WTC11 (cell line): ENCODE data around the gene METTL23. TPM values are rescaled to one million over a fixed set of nuclear protein-coding genes. Genes with fewer than 3 reads are reported as not detected.

ENCODE experiments used
- ATAC-seq: fragments of 200-7000 bp; cut with Tn5 transposase; 2 replicates; pipeline ENCODE4 v1.10.0; 2021; ENCODE audit warnings: mild to moderate bottlenecking, moderate library complexity
- CTCF ChIA-PET: fragments of 300-600 bp; sonication (Branson Sonifier 250); formaldehyde crosslinking; loops from one replicate; lab custom pipeline; 2021; ENCODE audit warnings: antibody characterized with exemption; lab: Charles Lee
- POLR2A ChIA-PET: fragments of 350-600 bp; sonication (Branson Sonifier 250); formaldehyde crosslinking; loops from one replicate; lab custom pipeline; 2021; ENCODE audit warnings: antibody characterized with exemption; lab: Charles Lee
- DNase-seq: peaks from one replicate; pipeline ENCODE4 v3.0.0; 2021; ENCODE audit warnings: low spot score
- H3K27ac Mint-ChIP-seq: 2 replicates; pipeline ENCODE4 v1.8.0; 2021; ENCODE audit warnings: mixed read lengths
- H3K27me3 Mint-ChIP-seq: 2 replicates; pipeline ENCODE4 v1.8.0; 2021; ENCODE audit warnings: low read depth, mild to moderate bottlenecking, moderate library complexity, mixed read lengths
- H3K36me3 Mint-ChIP-seq: 2 replicates; pipeline ENCODE4 v1.8.0; 2021; ENCODE audit warnings: mixed read lengths
- H3K4me1 Mint-ChIP-seq: 2 replicates; pipeline ENCODE4 v1.8.0; 2022; ENCODE audit warnings: mixed read lengths
- H3K4me3 Mint-ChIP-seq: 2 replicates; pipeline ENCODE4 v1.8.0; 2021; ENCODE audit warnings: mild to moderate bottlenecking, moderate library complexity, mixed read lengths
- H3K9me3 Mint-ChIP-seq: 2 replicates; pipeline ENCODE4 v1.8.0; 2021; ENCODE audit warnings: mixed read lengths
- E2F1 ChIP-seq: sonication (generic); formaldehyde crosslinking; IDR thresholded peaks from 2 replicates; pipeline ENCODE4 v1.8.0; 2022; ENCODE audit warnings: mild to moderate bottlenecking, missing genetic modification reagents
- GABPB1 ChIP-seq: sonication (generic); formaldehyde crosslinking; IDR thresholded peaks from 2 replicates; pipeline ENCODE4 v1.8.1; 2023; ENCODE audit warnings: mild to moderate bottlenecking, missing genetic modification reagents
- JUN ChIP-seq: sonication (generic); formaldehyde crosslinking; IDR thresholded peaks from 2 replicates; pipeline ENCODE4 v1.8.0; 2023; ENCODE audit warnings: mild to moderate bottlenecking, missing genetic modification reagents
- PRDM15 ChIP-seq: sonication (generic); formaldehyde crosslinking; IDR thresholded peaks from 2 replicates; pipeline ENCODE4 v1.8.0; 2022; ENCODE audit warnings: missing genetic modification reagents
- SMAD3 ChIP-seq: sonication (generic); formaldehyde crosslinking; IDR thresholded peaks from 2 replicates; pipeline ENCODE4 v1.8.0; 2022; ENCODE audit warnings: missing genetic modification reagents, mild to moderate bottlenecking, borderline replicate concordance
- TP53 ChIP-seq: sonication (generic); formaldehyde crosslinking; IDR thresholded peaks from 2 replicates; pipeline ENCODE4 v1.8.1; 2023; ENCODE audit warnings: mild to moderate bottlenecking, missing genetic modification reagents
- ZBTB43 ChIP-seq: sonication (generic); formaldehyde crosslinking; IDR thresholded peaks from 2 replicates; pipeline ENCODE4 v1.8.1; 2023; ENCODE audit warnings: mild to moderate bottlenecking, missing genetic modification reagents
- ZNF138 ChIP-seq: sonication (generic); formaldehyde crosslinking; conservative IDR thresholded peaks from 2 replicates; pipeline ENCODE4 v1.8.1; 2022; ENCODE audit warnings: mild to moderate bottlenecking, moderate library complexity, missing genetic modification reagents
- ZNF512 ChIP-seq: sonication (generic); formaldehyde crosslinking; IDR thresholded peaks from 2 replicates; pipeline ENCODE4 v1.8.1; 2022; ENCODE audit warnings: missing genetic modification reagents, borderline replicate concordance
- total RNA-seq: library from RNA; stranded (reverse); gene quantifications from 3 replicates; pipeline ENCODE4 v1.2.3, GENCODE V29; 2021
- TF ChIP-seq, protein P1 (sequence below): sonication (generic); formaldehyde crosslinking; IDR thresholded peaks from 2 replicates; pipeline ENCODE4 v1.8.0; 2022; ENCODE audit warnings: mild to moderate bottlenecking, missing genetic modification reagents
- TF ChIP-seq, protein P2 (sequence below): sonication (generic); formaldehyde crosslinking; IDR thresholded peaks from 2 replicates; pipeline ENCODE4 v1.8.1; 2023; ENCODE audit warnings: mild to moderate bottlenecking, missing genetic modification reagents, moderate library complexity
- TF ChIP-seq, protein P3 (sequence below): sonication (generic); formaldehyde crosslinking; IDR thresholded peaks from 2 replicates; pipeline ENCODE4 v1.8.0; 2023; ENCODE audit warnings: mild to moderate bottlenecking, missing genetic modification reagents

Gene METTL23
- total RNA-seq, 1 experiment from 2014 or later = 48.5 TPM

GRCh38 chr17:76706817-76707216, 19.8 kb upstream of the METTL23 start:
- peaks cover 37% of the 10 kb centered on the region for H3K4me1 Mint-ChIP-seq
- peaks cover 3% of the 10 kb centered on the region; the same call in 1 of the 2 replicates for H3K36me3 Mint-ChIP-seq
- H3K9me3 Mint-ChIP-seq = no peaks in the 10 kb centered on the region
- ChIA-PET CTCF (interaction anchor here (4.2 kb wide), 1 partner anchor 25 kb away, joined by 52 read pairs; no protein-coding TSS in a partner anchor), POLR2A (no interaction called here)
- no peak overlapping the region for H3K27ac Mint-ChIP-seq
- TF ChIP-seq JUN (CRISPR knock-in tag) (no peak), E2F1 (CRISPR knock-in tag) (no peak), SMAD3 (CRISPR knock-in tag) (no peak), ZNF138 (CRISPR knock-in tag) (no peak), ZBTB43 (CRISPR knock-in tag) (no peak), ZNF512 (CRISPR knock-in tag) (no peak), PRDM15 (CRISPR knock-in tag) (no peak), GABPB1 (CRISPR knock-in tag) (no peak), TP53 (no peak)
- TF ChIP-seq, protein P1, sequence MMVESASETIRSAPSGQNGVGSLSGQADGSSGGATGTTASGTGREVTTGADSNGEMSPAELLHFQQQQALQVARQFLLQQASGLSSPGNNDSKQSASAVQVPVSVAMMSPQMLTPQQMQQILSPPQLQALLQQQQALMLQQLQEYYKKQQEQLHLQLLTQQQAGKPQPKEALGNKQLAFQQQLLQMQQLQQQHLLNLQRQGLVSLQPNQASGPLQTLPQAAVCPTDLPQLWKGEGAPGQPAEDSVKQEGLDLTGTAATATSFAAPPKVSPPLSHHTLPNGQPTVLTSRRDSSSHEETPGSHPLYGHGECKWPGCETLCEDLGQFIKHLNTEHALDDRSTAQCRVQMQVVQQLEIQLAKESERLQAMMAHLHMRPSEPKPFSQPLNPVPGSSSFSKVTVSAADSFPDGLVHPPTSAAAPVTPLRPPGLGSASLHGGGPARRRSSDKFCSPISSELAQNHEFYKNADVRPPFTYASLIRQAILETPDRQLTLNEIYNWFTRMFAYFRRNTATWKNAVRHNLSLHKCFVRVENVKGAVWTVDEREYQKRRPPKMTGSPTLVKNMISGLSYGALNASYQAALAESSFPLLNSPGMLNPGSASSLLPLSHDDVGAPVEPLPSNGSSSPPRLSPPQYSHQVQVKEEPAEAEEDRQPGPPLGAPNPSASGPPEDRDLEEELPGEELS (CRISPR knock-in tag) = no peak
- TF ChIP-seq, protein P2, sequence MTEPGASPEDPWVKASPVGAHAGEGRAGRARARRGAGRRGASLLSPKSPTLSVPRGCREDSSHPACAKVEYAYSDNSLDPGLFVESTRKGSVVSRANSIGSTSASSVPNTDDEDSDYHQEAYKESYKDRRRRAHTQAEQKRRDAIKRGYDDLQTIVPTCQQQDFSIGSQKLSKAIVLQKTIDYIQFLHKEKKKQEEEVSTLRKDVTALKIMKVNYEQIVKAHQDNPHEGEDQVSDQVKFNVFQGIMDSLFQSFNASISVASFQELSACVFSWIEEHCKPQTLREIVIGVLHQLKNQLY (CRISPR knock-in tag) = no peak
- TF ChIP-seq, protein P3, sequence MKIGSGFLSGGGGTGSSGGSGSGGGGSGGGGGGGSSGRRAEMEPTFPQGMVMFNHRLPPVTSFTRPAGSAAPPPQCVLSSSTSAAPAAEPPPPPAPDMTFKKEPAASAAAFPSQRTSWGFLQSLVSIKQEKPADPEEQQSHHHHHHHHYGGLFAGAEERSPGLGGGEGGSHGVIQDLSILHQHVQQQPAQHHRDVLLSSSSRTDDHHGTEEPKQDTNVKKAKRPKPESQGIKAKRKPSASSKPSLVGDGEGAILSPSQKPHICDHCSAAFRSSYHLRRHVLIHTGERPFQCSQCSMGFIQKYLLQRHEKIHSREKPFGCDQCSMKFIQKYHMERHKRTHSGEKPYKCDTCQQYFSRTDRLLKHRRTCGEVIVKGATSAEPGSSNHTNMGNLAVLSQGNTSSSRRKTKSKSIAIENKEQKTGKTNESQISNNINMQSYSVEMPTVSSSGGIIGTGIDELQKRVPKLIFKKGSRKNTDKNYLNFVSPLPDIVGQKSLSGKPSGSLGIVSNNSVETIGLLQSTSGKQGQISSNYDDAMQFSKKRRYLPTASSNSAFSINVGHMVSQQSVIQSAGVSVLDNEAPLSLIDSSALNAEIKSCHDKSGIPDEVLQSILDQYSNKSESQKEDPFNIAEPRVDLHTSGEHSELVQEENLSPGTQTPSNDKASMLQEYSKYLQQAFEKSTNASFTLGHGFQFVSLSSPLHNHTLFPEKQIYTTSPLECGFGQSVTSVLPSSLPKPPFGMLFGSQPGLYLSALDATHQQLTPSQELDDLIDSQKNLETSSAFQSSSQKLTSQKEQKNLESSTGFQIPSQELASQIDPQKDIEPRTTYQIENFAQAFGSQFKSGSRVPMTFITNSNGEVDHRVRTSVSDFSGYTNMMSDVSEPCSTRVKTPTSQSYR = no peak
- no peak overlapping the region for H3K4me3 Mint-ChIP-seq
- DNase-seq (no peak), ATAC-seq (no peak)
- peaks cover 15% of the 10 kb centered on the region for H3K27me3 Mint-ChIP-seq
